Lower lobe of right lung (tissue), 2 donors: ENCODE results near the gene ZNF142. TPM values are rescaled to one million over a fixed set of nuclear protein-coding genes. Genes with fewer than 3 reads are reported as not detected.

Source experiments
- ATAC-seq, 2 donors: fragments of 200-7000 bp; cut with Tn5 transposase; one replicate each; pipeline ENCODE4 v1.9.1; 2020 to 2022; ENCODE audit warnings: mild to moderate bottlenecking in 2 of 2, moderate library complexity in 2 of 2
- DNase-seq: peaks from one replicate; pipeline ENCODE4 v3.0.0-alpha.2; 2020
- H3K27ac ChIP-seq: fragments of 200-600 bp; one replicate; pipeline ENCODE4 v1.8.0; 2022
- H3K27me3 ChIP-seq: fragments of 200-600 bp; one replicate; pipeline ENCODE4 v1.8.0; 2022; ENCODE audit warnings: low read depth
- H3K36me3 ChIP-seq: fragments of 200-600 bp; one replicate; pipeline ENCODE4 v1.8.0; 2022; ENCODE audit warnings: mild to moderate bottlenecking
- H3K4me1 ChIP-seq: fragments of 200-600 bp; one replicate; pipeline ENCODE4 v1.8.0; 2022
- H3K4me3 ChIP-seq: fragments of 200-600 bp; one replicate; pipeline ENCODE4 v1.8.0; 2022; ENCODE audit warnings: mild to moderate bottlenecking
- H3K9me3 ChIP-seq: fragments of 200-600 bp; one replicate; pipeline ENCODE4 v1.8.0; 2022
- intact Hi-C: fragments of 100-400 bp; cut with DNase I; formaldehyde crosslinking; loops from one replicate; pipeline ENCODE4 v1.11.0; 2022
- total RNA-seq: library from RNA; stranded (reverse); fragmentation: NEBNext Ultra II Directional; extraction: Animal tissue kit (Norgen Biotek cat#: 25700); gene quantifications from one replicate; pipeline ENCODE4 v1.2.1, GENCODE V29; 2021
- TF ChIP-seq, protein P1 (sequence below): fragments of 200-600 bp; IDR thresholded peaks from one replicate; pipeline ENCODE4 v1.8.0; 2022; ENCODE audit warnings: antibody characterized with exemption, mild to moderate bottlenecking
- donor health status: DM: no; HTN: yes; CAD: no; lungs with severe emphysema.

ZNF142 gene
- total RNA-seq, 1 donor from 2014 or later = 21.1 TPM

DNA sequence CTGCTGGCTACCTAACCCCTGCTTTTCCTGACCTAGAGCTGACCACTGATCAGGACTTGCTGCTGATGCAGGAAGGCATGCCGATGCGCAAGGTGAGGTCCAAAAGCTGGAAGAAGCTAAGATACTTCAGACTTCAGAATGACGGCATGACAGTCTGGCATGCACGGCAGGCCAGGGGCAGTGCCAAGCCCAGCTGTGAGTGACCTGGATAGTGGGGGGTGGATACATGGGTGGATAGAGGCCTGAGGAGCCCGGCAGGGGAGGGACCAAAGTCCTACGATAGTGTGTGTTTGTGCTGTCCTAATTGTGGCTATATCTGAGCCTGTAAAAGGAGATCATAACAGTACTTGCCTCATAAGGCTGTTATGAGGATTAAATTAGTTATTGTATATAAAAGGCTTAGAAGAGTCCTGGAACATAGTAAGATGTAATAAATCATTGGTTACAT lies 43.5 kb downstream of the ZNF142 start:
- TF ChIP-seq, protein P1, sequence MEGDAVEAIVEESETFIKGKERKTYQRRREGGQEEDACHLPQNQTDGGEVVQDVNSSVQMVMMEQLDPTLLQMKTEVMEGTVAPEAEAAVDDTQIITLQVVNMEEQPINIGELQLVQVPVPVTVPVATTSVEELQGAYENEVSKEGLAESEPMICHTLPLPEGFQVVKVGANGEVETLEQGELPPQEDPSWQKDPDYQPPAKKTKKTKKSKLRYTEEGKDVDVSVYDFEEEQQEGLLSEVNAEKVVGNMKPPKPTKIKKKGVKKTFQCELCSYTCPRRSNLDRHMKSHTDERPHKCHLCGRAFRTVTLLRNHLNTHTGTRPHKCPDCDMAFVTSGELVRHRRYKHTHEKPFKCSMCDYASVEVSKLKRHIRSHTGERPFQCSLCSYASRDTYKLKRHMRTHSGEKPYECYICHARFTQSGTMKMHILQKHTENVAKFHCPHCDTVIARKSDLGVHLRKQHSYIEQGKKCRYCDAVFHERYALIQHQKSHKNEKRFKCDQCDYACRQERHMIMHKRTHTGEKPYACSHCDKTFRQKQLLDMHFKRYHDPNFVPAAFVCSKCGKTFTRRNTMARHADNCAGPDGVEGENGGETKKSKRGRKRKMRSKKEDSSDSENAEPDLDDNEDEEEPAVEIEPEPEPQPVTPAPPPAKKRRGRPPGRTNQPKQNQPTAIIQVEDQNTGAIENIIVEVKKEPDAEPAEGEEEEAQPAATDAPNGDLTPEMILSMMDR = no peak
- no peaks in the 10 kb centered on the region for H3K4me1 ChIP-seq
- H3K27ac ChIP-seq = no peak overlapping the region
- no peak for DNase-seq
- no peaks in the 10 kb centered on the region for H3K9me3 ChIP-seq
- H3K36me3 ChIP-seq = no peaks in the 10 kb centered on the region
- H3K4me3 ChIP-seq = no peak overlapping the region
- ATAC-seq = no peak
- H3K27me3 ChIP-seq = no peaks in the 10 kb centered on the region
- intact Hi-C loops = no loop called here

DNA sequence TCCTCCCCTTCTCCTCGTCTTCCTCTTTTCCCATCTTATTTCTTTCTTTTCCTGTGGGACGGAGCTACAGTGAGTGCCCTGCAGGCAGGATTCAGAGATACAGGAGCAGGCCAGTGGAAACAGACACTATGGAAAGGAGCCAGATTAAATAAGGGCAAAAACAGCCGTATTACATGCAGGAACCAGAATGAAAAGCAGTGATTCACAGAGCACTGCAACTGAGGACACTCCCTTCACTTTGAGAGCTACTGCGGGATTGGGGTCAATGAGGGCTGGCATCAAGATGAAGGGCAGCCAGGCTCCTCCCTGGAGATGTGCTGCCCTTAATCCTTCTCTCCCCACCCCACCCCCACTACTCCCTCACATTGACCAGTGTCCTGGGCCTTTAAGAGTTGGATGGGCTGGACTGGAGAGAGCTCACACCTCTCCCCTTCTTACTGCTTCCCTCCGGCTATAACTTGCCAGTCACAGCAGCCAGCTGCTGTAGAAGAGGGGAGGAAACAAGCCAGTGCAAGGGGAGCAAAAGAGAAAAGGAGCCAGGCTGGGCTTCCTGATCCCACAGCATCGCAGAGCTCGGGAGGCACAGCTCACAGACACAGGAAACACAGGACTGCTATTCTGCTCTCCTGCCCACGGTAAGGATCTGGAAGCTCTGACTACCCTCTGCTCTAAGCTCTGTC lies 51.8 kb downstream of the ZNF142 start, which contains the start of gene PLCD4:
Gene PLCD4, plus strand, starts transcription at position 464 of the 680 bp plus-strand sequence. CDS start 7,841 bp downstream, outside the sequence.
- no peak for DNase-seq
- Histone ChIP-seq H3K27ac (no peak within 1 kb of the TSS), H3K4me3 (peak within 1 kb of the TSS; percentile 22), H3K36me3 (no peaks in the 10 kb centered on the region), H3K27me3 (no peaks in the 10 kb centered on the region), H3K4me1 (no peaks in the 10 kb centered on the region), H3K9me3 (no peaks in the 10 kb centered on the region)
- ATAC-seq = peak; percentile 37 to 52
- intact Hi-C loops = no loop called here
- TF ChIP-seq, protein P1 = no peak

DNA sequence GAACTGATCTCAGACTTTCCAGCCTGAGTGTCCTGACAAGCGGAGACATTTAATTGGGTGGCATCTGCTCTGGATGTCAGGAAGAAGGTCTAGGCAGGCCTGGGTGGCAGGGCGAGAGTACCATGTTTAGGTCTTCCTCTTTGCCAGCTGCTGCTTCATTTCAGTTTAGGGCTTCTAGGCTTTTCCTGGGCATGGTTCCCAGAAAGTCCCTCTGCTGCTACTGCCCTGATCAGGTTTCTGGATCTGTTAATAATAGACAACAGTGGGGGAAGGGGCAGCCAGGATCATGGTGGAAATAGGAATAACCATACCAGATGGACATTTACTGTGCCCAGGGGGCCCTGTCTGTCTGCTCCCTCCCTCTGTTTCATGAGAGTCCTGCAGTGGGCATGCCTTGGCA lies 54.0 kb downstream of the ZNF142 start:
- Histone ChIP-seq H3K36me3 (no peaks in the 10 kb centered on the region), H3K27ac (no peak overlapping the region), H3K27me3 (no peaks in the 10 kb centered on the region), H3K4me3 (no peak overlapping the region), H3K9me3 (no peaks in the 10 kb centered on the region), H3K4me1 (no peaks in the 10 kb centered on the region)
- intact Hi-C loops = no loop called here
- DNase-seq (no peak), ATAC-seq (no peak)
- TF ChIP-seq, protein P1 = no peak

Other genes starting within 250 kb of the ZNF142 start
- gene VIL1, start 240.5 kb downstream of the ZNF142 start, total RNA-seq = 0.41 TPM
- 13.2 TPM for gene USP37, start 91.3 kb downstream of the ZNF142 start, total RNA-seq
- 31.5 TPM for gene CNOT9, start 90.8 kb downstream of the ZNF142 start, total RNA-seq
- gene PLCD4, start 51.7 kb downstream of the ZNF142 start, total RNA-seq = 1.1 TPM
- 26.7 TPM for gene BCS1L, start 60 bp upstream of the ZNF142 start, total RNA-seq
- 21.5 TPM for gene RNF25, start 12.4 kb upstream of the ZNF142 start, total RNA-seq
- 41.1 TPM for gene STK36, start 12.5 kb upstream of the ZNF142 start, total RNA-seq
- gene TTLL4, start 51.2 kb upstream of the ZNF142 start, total RNA-seq = 30.0 TPM
- 273 TPM for gene CYP27A1, start 122.5 kb upstream of the ZNF142 start, total RNA-seq
- gene PRKAG3, start 172.2 kb upstream of the ZNF142 start, total RNA-seq = not detected
- gene WNT6, start 200.2 kb upstream of the ZNF142 start, total RNA-seq = 0.44 TPM
- gene WNT10A, start 221.2 kb upstream of the ZNF142 start, total RNA-seq = 0.35 TPM